Sigmoid colon (tissue), 4 donors: ENCODE data around the gene NOX1.

ENCODE experiments used
- CTCF ChIP-seq, 4 experiments: fragments of 450-650 bp in 3 of 4; fragments of 200-600 bp in 1 of 4; IDR thresholded peaks; one replicate each; pipeline ENCODE4 v1.5.1; 2016 to 2019; ENCODE audit warnings: antibody characterized with exemption in 4 of 4, mild to moderate bottlenecking in 3 of 4, moderate library complexity in 2 of 4
- POLR2AphosphoS5 ChIP-seq, 4 donors: sonication (generic); formaldehyde crosslinking; IDR thresholded peaks; one replicate each; pipeline ENCODE4 v1.6.1; 2017; ENCODE audit warnings: antibody characterized with exemption in 4 of 4

- no peak for TF ChIP-seq POLR2AphosphoS5 (IDR thresholded peaks at IDR 0.05)
- TF ChIP-seq CTCF (IDR thresholded peaks at IDR 0.05), result peak in 1 of 4 experiments; percentile 34
Measured at GRCh38 chrX:100895365-100896075, 21.4 kb upstream of the NOX1 start.
